Measurements from ENCODE around the gene LZTR1. TPM values are rescaled to one million over a fixed set of nuclear protein-coding genes. Genes with fewer than 3 reads are reported as not detected.

The LZTR1 gene
- polyA plus RNA-seq, 1 donor, result 42.8 TPM

GRCh38 chr22:20980938-20981722 lies 967 bp upstream of the LZTR1 start:
- no peak for DNase-seq

- DNase-seq, result no peak
Observed at GRCh38 chr22:20982563-20982882, 426 bp downstream of the LZTR1 start.

GRCh38 chr22:20983081-20983771 lies 1.1 kb downstream of the LZTR1 start:
- DNase-seq, result no peak

- no peak for DNase-seq
Observed at GRCh38 chr22:20985720-20986119, 3.6 kb downstream of the LZTR1 start.

- DNase-seq, result no peak
Observed at GRCh38 chr22:20986365-20986764, 4.3 kb downstream of the LZTR1 start.

GRCh38 chr22:20987375-20987774 lies 5.3 kb downstream of the LZTR1 start:
- DNase-seq, result no peak

GRCh38 chr22:20988573-20989322 lies 6.7 kb downstream of the LZTR1 start:
- no peak for DNase-seq

- no peak for DNase-seq
Observed at GRCh38 chr22:20989323-20990138, 7.4 kb downstream of the LZTR1 start.

GRCh38 chr22:20990184-20991180 lies 8.4 kb downstream of the LZTR1 start:
- DNase-seq, result no peak

- no peak for DNase-seq
Observed at GRCh38 chr22:20991252-20992055, 9.4 kb downstream of the LZTR1 start.

- DNase-seq, result no peak
Observed at GRCh38 chr22:20992056-20992442, 10.0 kb downstream of the LZTR1 start.

GRCh38 chr22:20992456-20993303 lies 10.6 kb downstream of the LZTR1 start:
- no peak for DNase-seq

GRCh38 chr22:20993304-20994127 lies 11.4 kb downstream of the LZTR1 start:
- DNase-seq, result no peak

- DNase-seq, result no peak
Observed at GRCh38 chr22:20994128-20994901, 12.2 kb downstream of the LZTR1 start.

GRCh38 chr22:20994902-20995241 lies 12.8 kb downstream of the LZTR1 start:
- DNase-seq, result no peak

GRCh38 chr22:20995329-20996030 lies 13.4 kb downstream of the LZTR1 start:
- no peak for DNase-seq

- no peak for DNase-seq
Observed at GRCh38 chr22:20996031-20996410, 13.9 kb downstream of the LZTR1 start.

All from hindlimb muscle (tissue), 1 donor.